Breast epithelium (tissue), 3 donors: ENCODE data around the gene CACNA2D2.

Experiments
- CTCF ChIP-seq, 3 donors: fragments of 450-650 bp; IDR thresholded peaks; one replicate each; pipeline ENCODE4 v1.5.1; 2016 to 2017; ENCODE audit warnings: antibody characterized with exemption in 3 of 3, mild to moderate bottlenecking in 3 of 3, moderate library complexity in 3 of 3
- POLR2A ChIP-seq: fragments of 450-650 bp; IDR thresholded peaks from one replicate; pipeline ENCODE4 v1.6.1; 2016; ENCODE audit warnings: antibody characterized with exemption, mild to moderate bottlenecking, moderate library complexity
- POLR2AphosphoS5 ChIP-seq, 3 donors: sonication (generic); formaldehyde crosslinking; IDR thresholded peaks; one replicate each; pipeline ENCODE4 v1.6.1; 2017; ENCODE audit warnings: antibody characterized with exemption in 3 of 3

GRCh38 chr3:50435371-50436113 lies 67.9 kb downstream of the CACNA2D2 start:
- TF ChIP-seq POLR2AphosphoS5 (IDR thresholded peaks at IDR 0.05) = no peak
- TF ChIP-seq POLR2A = no peak
- no peak for TF ChIP-seq CTCF (IDR thresholded peaks at IDR 0.05)
